ENCODE measurements around the gene CCDC120.
A peak's percentile ranks its signal among the peaks of the same experiment; 100 is the strongest.

CCDC120 gene

GRCh38 chrX:49067285-49068120 lies 8.7 kb downstream of the CCDC120 start:
- POLR2A ChIA-PET (ENCODE audit: low non-redundant PET), result no interaction called here
- no peak overlapping the region for H3K27ac ChIP-seq
- no peak for DNase-seq (ENCODE audit: low spot score)
- no peak for TF ChIP-seq CTCF (conservative IDR thresholded peaks at IDR 0.05; ENCODE audit: low read depth)
- CTCF ChIA-PET, result interaction anchor here (0.6 kb wide), 1 partner anchor 561 kb away, joined by 3 read pairs; no protein-coding TSS in a partner anchor

DNA sequence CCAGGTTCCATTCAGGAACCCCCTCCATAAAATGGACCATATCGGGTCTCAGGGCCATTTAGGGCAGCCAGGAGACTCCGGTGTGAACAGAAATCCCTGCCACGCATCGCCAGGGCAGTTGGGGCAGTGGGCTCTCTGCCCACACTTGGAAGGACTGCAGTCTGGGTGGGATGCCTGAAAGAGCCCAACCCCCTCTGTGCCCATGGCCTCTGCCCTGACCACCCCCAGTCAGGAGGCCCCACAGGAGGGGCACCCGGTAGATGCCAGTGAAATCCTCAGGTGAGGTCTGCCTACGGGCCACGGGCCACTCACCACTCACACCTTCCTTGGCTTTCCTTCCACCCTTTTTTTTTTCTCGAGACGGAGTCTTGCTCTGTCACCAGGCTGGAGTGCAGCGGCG lies 10.2 kb downstream of the CCDC120 start:
- no peak for DNase-seq (ENCODE audit: low spot score)
- ChIA-PET POLR2A (ENCODE audit: low non-redundant PET) (no interaction called here), CTCF (no interaction called here)
- TF ChIP-seq CTCF (conservative IDR thresholded peaks at IDR 0.05; ENCODE audit: low read depth), result no peak
- 0 out of 2 replicates have a peak overlapping the region, but pooled peaks have one; percentile 9 for H3K27ac ChIP-seq

DNA sequence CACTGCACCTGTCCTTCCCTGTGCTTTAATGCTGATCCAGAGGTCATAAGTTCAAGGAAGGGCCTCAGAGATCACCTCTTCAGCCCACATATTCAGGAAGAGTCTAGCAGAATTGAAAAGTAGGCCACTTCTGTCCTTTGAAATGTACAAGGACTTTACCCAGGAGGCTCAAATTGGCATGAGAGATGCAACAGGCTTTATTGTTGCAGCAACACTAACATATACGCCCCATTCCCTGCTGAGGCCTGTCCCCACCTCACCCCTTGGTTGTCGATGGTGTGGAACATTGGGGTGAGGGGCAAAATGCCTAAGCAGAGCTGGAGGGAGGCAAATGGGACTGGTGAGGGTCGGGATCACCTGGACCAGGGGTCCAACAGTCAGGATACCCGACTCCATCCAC lies 12.2 kb downstream of the CCDC120 start:
- POLR2A ChIA-PET (ENCODE audit: low non-redundant PET), result no interaction called here
- CTCF ChIA-PET, result no interaction called here
- H3K27ac ChIP-seq, result no peak overlapping the region; the same call in 1 of the 2 replicates
- no peak for DNase-seq (ENCODE audit: low spot score)
- no peak for TF ChIP-seq CTCF (conservative IDR thresholded peaks at IDR 0.05; ENCODE audit: low read depth)

DNA sequence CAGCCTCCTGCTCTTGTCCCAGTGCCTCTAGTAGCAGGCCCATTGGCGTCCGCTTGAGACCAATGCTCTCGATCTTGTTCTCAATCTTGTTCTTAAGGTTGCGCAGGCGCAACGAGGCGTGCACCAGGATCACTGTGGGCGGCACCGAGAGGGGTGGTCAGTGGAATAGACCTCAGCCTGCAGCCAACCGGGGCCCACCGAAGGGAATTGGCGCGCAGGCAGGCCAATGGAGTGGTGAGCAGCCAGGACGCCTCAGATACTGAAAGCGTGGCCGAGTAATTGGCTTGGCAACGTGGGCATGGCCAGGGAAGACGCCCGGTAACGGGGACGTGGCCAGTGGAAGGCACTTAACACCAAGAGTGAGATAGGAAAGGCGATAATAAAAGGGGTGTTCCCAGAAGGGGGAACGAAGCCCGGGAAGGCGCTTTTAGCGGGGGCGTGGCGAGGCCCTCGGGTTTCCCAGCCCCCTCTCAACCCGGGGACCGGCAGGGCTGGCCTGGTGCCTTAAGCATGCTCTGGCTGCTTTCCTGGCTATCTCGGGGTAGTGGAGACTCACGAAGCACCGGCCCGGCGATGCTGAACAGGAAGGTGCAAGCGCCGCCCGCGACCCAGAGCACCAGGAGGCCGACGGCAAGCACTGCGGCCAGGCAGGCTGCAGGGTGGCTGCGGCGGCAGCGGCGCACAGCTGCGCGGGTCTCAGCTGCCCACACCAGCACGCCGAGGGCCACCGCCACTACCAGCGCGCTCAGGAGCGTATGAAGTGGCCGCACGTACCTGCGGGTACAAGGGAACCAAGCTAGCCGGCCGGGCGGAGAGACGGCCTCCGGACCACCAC lies 13.3 kb downstream of the CCDC120 start:
- CTCF ChIA-PET, result no interaction called here
- DNase-seq (ENCODE audit: low spot score), result no peak

DNA sequence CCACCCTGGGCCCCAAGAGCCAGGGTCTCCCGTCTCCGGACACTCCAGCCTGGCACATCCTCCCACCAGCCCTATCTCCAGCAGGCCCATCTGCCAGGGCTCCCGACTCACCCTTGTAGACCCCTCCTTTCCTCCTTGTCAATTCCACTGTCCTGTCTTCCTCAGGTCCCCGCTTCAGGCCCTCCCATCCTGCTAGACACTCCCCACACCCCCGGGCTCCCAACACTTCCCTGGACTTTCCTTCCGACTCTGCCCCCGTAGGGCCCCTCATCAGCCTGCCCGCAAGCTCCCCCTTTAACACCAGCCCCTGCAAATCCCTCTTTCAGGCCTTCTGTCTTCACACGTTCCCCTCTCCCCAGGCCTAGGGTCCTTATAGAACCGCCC lies 13.9 kb downstream of the CCDC120 start:
- ChIA-PET CTCF (no interaction called here), POLR2A (ENCODE audit: low non-redundant PET) (no interaction called here)
- peak overlapping the region; percentile 71 for H3K27ac ChIP-seq
- DNase-seq (ENCODE audit: low spot score), result no peak
- TF ChIP-seq CTCF (conservative IDR thresholded peaks at IDR 0.05; ENCODE audit: low read depth), result no peak

More for the DNA sequence above, 13.3 kb downstream of the CCDC120 start:
- H3K27ac ChIP-seq, result peak overlapping the region; percentile 71
- TF ChIP-seq CTCF (conservative IDR thresholded peaks at IDR 0.05; ENCODE audit: low read depth), result no peak
- POLR2A ChIA-PET (ENCODE audit: low non-redundant PET), result no interaction called here
